Frontal cortex (tissue), 4 donors: Measurements from ENCODE around the gene GRIFIN. TPM values are rescaled to one million over a fixed set of nuclear protein-coding genes. Genes with fewer than 3 reads are reported as not detected.
A peak's percentile ranks its signal among the peaks of the same experiment; 100 is the strongest.

ENCODE experiments used
- DNase-seq, 2 donors: peaks; one replicate each; pipeline ENCODE4 v3.0.0; 2012; ENCODE audit warnings: low spot score in 2 of 2
- FAIRE-seq: peaks from 2 replicates; lab custom pipeline; 2012; peaks lifted over from hg19 to GRCh38; lab: Jason Lieb, UNC
- total RNA-seq: library from RNA; depleted of rRNA; stranded (reverse); fragments of >200 nt; gene quantifications from one replicate; pipeline ENCODE4 v1.2.3, GENCODE V29; 2014
- donor health status: control.
- donor health status: control.
- donor health status: control.

Gene GRIFIN
- total RNA-seq, 1 donor from 2014 or later: not detected

DNA sequence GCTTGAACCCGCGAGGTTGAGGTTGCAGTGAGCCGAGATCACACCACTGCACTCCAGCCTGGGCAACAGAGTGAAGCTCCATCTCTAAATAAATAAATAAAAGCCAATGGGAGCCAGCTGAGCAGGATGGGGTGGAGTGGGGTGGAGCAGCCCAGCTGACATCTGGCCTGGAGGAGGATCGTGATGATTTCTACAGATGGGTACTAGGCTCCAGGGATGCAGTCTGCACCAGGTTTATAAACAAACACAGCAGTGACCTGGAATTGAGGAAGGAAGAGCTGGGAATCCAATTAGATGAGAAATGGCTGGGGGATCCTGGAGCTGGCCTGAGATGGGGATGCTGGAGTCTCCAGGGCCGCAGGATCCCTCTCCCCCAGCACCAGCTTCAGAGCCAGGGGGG, 7.3 kb upstream of the GRIFIN start:
- FAIRE-seq: no peak
- no peak for DNase-seq

DNA sequence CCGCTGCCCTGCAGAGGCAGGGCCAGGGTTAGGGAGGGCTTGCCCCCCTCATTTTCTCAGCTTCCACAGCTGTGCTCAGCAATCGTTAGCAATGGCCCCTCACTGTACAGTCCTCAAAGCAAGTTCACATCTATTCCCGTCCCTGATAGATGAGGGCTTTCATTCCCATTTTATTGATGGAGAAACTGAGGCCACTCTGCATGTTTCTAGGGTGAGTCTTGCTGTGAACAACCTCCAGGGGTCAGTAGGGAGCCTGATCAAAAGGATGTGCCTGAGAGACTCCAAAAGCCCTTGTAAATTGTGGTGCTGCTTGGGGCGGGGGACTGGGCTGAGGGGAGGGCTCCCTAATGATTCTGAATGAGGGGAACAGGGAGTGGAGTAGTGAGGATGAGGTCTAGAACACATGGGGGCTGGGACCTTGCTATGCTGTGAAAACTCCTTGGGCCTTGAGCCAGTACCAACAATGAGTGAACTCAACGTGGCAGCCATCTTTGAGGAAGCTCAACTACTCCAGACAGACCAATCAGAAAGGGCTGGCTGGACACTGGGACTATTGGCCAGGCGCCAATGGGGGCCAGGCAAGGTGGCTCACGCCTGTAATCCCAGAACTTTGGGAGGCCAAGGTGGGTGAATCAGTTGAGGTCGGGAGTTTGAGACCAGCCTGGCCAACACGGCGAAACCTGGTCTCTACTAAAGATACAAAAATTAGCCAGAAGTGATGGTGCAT, 6.7 kb upstream of the GRIFIN start:
- DNase-seq (no peak), FAIRE-seq (no peak)

GRCh38 chr7:2481195-2481594, 5.0 kb upstream of the GRIFIN start:
- no peak for DNase-seq
- no peak for FAIRE-seq

DNA sequence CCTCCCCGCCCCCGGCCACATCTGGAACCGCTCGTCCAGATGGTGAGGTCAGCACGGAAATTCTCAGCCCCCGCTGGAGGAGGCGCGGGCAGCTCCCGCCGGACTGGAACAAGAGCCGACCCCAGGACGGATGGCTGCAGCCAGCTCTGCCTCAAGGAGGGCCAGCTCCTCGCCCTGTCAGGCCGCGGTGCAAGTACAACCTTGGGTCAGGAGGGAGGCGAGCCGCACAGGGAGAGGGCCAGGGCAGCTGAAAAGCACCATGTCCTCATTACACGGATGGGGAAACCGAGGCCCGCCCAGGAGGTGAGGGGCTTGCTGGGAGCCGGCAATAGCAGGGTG, 3.8 kb upstream of the GRIFIN start:
- DNase-seq (no peak), FAIRE-seq (no peak)

DNA sequence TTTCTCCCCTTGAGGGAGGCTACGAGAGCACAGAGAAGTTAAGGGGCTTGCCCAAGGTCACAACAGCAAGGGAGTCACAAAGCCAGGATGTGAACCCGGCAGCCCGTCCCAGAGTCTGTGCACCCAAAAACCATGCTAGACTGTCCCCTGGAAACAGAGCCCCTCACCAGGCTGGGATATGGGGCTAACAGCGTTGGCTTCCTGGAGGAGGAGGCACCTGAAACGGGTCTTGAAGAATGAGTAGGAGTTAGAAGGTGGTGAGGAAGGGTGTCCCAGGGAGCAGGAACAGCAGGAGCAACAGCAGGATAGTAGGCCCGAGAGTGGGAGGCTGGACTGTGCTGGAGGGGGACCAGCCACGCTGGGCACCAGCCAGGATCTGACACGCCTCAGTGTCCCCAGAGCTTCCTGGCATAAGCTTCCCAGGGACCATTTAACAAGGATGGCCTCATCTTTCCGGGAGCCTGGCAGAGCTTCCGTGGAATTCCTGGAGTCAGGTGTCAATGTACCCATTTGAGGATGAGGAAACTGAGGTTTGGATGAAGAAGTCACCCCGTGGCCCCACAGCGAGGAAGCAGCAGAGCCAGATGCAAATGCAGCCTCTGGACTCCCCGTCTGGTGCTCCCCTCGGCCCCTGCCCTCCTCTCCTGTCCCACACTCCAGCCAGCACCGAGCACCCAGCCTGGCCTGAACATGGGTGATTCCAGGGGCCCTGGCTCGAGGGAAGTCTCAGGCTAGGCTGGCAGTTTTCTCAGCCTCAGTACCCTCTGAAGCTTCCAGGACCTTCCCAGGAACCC, 3.3 kb upstream of the GRIFIN start:
- DNase-seq (no peak), FAIRE-seq (no peak)

GRCh38 chr7:2478800-2479199, 2.6 kb upstream of the GRIFIN start:
- no peak for FAIRE-seq
- no peak for DNase-seq

GRCh38 chr7:2478399-2478785, 2.2 kb upstream of the GRIFIN start:
- DNase-seq (peak in 1 of 2 donors; percentile 59), FAIRE-seq (no peak)

GRCh38 chr7:2477447-2478398, 1.5 kb upstream of the GRIFIN start:
- no peak for FAIRE-seq

DNA sequence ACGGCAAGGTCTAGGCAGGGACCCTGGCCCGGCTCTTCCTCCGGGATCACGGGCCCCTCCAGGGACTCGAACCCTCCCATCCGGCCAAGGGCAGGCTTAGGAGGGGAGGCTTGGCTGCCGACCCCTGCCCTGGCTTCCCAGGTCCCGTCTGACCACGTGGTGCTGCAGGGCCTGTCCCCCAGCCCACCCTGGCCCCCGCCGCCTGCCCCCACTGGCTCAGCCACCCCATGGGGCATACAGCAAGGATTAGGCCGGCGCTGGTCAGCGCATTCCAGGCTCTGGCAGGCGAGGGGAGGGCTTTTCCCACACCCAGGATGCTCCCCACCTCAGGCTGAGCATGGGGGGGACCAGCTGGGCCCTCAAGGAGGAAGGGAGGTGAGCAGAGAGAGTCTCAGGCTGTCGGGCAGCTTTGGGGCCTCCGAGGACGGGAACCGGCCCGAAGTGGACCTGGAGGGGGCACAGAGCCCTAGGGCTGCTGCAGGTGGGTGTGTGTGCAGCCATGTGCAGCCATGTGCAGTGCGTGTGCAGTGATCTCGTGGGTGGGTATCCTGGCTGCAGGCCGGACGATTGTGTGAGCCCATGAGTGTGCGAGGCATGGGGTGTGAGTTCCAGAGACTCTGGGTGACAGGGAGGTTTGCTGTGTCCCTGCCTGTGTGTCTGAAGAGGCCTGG, 713 bp upstream of the GRIFIN start:
- no peak for DNase-seq
- no peak for FAIRE-seq

More at GRCh38 chr7:2477447-2478398, 1.5 kb upstream of the GRIFIN start:
- DNase-seq: peak; percentile 80 to 87

GRCh38 chr7:2475678-2476015, 551 bp downstream of the GRIFIN start:
- FAIRE-seq (no peak), DNase-seq (no peak)

GRCh38 chr7:2474813-2475677, 1.2 kb downstream of the GRIFIN start:
- FAIRE-seq: no peak
- no peak for DNase-seq

DNA sequence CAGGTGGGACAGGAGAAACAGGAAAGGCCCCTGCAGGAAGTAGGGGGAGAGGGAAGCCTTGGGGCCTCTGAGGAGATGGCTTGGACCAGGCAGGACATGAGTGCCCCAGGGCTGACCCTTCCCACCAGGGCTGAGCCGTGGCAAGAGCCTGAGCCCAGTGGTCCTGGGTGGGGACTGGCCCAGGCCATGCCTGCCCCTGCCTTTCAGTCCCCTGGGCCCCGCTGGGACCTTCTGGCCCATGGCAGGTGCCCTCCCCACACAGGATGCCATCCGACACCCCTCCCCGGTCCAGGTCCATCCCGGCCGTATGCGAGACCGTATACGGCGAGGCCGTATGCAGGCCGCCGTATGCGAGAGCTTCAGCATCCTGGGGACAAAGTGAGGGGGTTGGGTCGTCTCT, 2.0 kb downstream of the GRIFIN start:
- DNase-seq (no peak), FAIRE-seq (no peak)

GRCh38 chr7:2473496-2474180, 2.6 kb downstream of the GRIFIN start:
- no peak for DNase-seq
- no peak for FAIRE-seq

DNA sequence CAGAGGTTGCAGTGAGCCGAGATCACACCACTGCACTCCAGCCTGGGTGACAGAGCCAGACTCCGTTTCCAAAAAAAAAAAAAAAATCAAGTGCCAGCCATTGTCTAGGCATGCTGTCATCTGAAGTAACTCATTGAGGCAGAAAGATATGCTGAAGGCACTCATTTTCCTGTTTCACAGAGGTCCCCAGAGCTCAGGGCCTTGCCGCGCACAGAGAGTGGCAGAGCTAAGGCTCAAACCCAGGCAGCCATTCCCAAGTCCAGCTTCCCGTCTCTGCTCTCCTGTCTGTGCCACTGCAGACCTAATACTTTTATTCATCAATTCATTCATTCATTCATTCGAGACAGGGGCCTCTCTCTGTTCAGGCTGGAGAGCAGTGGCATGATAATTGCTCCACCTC, 3.5 kb downstream of the GRIFIN start:
- FAIRE-seq: no peak
- no peak for DNase-seq

- FAIRE-seq (no peak), DNase-seq (no peak)
These were observed 4.8 kb downstream of the GRIFIN start for GRCh38 chr7:2471396-2471795.

GRCh38 chr7:2471022-2471329, 5.2 kb downstream of the GRIFIN start:
- no peak for FAIRE-seq
- DNase-seq: no peak

DNA sequence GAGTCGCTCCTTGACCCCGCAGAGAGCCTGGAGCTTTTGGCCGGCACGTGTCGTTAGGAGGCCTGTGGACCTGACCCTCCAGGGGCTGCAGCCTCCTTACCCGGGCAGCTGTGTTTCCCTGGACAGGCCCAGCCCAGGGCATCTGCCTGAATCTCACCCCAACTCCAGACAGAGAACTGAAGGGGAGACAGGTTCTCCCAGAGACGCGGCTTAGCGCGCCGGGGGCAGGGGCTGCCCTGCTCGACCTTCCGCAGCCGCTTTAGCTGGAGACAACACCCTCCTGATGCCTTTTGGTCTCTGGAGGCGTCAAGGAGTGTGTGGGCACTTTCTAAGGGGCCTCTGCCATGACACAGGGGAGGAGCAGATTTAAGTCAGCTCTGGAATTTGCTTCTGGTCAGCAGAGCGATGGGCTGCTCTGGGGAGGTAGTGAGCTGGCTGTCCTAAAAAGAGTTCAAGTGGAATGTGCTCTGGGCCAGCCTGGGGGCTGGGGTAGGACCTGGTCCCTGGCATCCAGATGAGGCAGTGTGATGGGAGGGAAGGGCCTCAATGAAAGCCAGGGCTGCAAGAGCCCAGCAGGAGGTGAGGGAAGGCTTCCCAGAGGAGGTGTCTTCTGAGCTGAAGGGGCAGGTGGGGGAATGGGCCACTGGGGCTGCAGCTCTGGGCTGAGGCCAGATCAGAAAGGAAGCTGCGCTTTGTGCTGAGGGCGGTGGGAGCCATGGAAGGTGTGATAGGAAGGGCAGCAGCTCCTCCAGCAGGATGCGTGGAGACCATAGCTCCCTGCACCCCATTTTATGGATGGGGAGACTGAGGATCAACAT, 5.8 kb downstream of the GRIFIN start:
- FAIRE-seq (no peak), DNase-seq (no peak)
